ENCODE results near the gene ORAI2.
"Not testable (repeated sequence)": the region's sequence is repeated elsewhere in the genome, so short reads cannot be mapped to it uniquely, and the experiment has no call there.

The ORAI2 gene

GRCh38 chr7:102505298-102506185 lies 72.2 kb downstream of the ORAI2 start:
- not testable (repeated sequence) for H3K4me3 Mint-ChIP-seq

More at GRCh38 chr7:102505298-102506185, 72.2 kb downstream of the ORAI2 start:
- H3K27me3 Mint-ChIP-seq (ENCODE audit: low read depth); H3K9me3 Mint-ChIP-seq; H3K27ac Mint-ChIP-seq; H3K4me1 Mint-ChIP-seq (ENCODE audit: low read depth); H3K36me3 Mint-ChIP-seq (ENCODE audit: low read depth): not testable (repeated sequence)

Measured in T-helper 1 cell treated with Interleukin-12 subunit alpha and Interleukin-12 subunit beta and Interleukin-4 antibody, amounts not matched to agents 30 μg/mL and 1 μg/mL, for 36 hours (primary cell).